Naive thymus-derived CD4-positive, alpha-beta T cell (primary cell): ENCODE measurements around the gene MYO5A. TPM values are rescaled to one million over a fixed set of nuclear protein-coding genes. Genes with fewer than 3 reads are reported as not detected.

Source experiments
- ATAC-seq: fragments of 150-1000 bp; cut with Tn5 transposase; 2 replicates; pipeline ENCODE4 v1.10.0; 2021; ENCODE audit warnings: mild to moderate bottlenecking, moderate library complexity
- CTCF ChIA-PET: fragments of 350-600 bp; sonication (Branson Sonifier 250); formaldehyde crosslinking; loops from one replicate; lab custom pipeline; 2021; ENCODE audit warnings: antibody characterized with exemption; lab: Charles Lee
- POLR2A ChIA-PET: fragments of 350-600 bp; sonication (Branson Sonifier 250); formaldehyde crosslinking; loops from one replicate; lab custom pipeline; 2021; ENCODE audit warnings: antibody characterized with exemption, inconsistent platforms; lab: Charles Lee
- DNase-seq, 9 donors: peaks; one replicate each; pipeline versions ENCODE4 v3.0.0 to v3.0.0-alpha.2; 2020 to 2022; ENCODE audit warnings: mixed read lengths in 1 of 9
- H3K27ac ChIP-seq: one replicate; pipeline ENCODE4 v1.7.0; 2013; ENCODE audit warnings: mild to moderate bottlenecking, low read depth, low read length, moderate library complexity
- H3K27me3 ChIP-seq, 2 donors: one replicate each; pipeline ENCODE4 v1.7.0; 2013; ENCODE audit warnings: low read length in 2 of 2, mild to moderate bottlenecking in 2 of 2, moderate library complexity in 2 of 2; ENCODE audit not compliant: control insufficient read depth in 2 of 2, insufficient read depth in 2 of 2
- H3K36me3 ChIP-seq, 3 experiments: 1 replicate in 2 of 3; 2 replicates in 1 of 3; pipeline ENCODE4 v1.7.0; 2013; ENCODE audit warnings: low read length in 3 of 3, mild to moderate bottlenecking in 3 of 3, moderate library complexity in 1 of 3; ENCODE audit not compliant: insufficient read depth in 3 of 3, control insufficient read depth in 2 of 3
- H3K4me1 ChIP-seq, 2 donors: one replicate each; pipeline ENCODE4 v1.7.0; 2013; ENCODE audit warnings: low read length in 2 of 2, mild to moderate bottlenecking in 2 of 2, moderate library complexity in 1 of 2; ENCODE audit not compliant: control insufficient read depth in 2 of 2, insufficient read depth in 2 of 2
- H3K4me3 ChIP-seq: 2 replicates; pipeline ENCODE4 v1.7.0; 2013; ENCODE audit warnings: mild to moderate bottlenecking, low read length
- H3K9me3 ChIP-seq, 3 experiments: 1 replicate in 2 of 3; 2 replicates in 1 of 3; pipeline ENCODE4 v1.7.0; 2013; ENCODE audit warnings: low read length in 3 of 3; ENCODE audit not compliant: control insufficient read depth in 2 of 3
- H3K27ac Mint-ChIP-seq, 9 donors: one replicate each; pipeline ENCODE4 v1.8.0; 2020 to 2022; ENCODE audit warnings: mixed read lengths in 9 of 9, mild to moderate bottlenecking in 8 of 9, moderate library complexity in 5 of 9, inconsistent platforms in 2 of 9
- H3K27me3 Mint-ChIP-seq, 5 donors: one replicate each; pipeline ENCODE4 v1.8.0; 2021 to 2022; ENCODE audit warnings: mixed read lengths in 5 of 5, mild to moderate bottlenecking in 1 of 5
- H3K36me3 Mint-ChIP-seq, 5 donors: one replicate each; pipeline ENCODE4 v1.8.0; 2020 to 2022; ENCODE audit warnings: mixed read lengths in 5 of 5, mild to moderate bottlenecking in 3 of 5, inconsistent platforms in 1 of 5
- H3K4me1 Mint-ChIP-seq, 7 donors: one replicate each; pipeline ENCODE4 v1.8.0; 2020 to 2022; ENCODE audit warnings: mixed read lengths in 7 of 7, mild to moderate bottlenecking in 3 of 7, inconsistent platforms in 1 of 7
- H3K4me3 Mint-ChIP-seq, 10 donors: one replicate each; pipeline ENCODE4 v1.8.0; 2020 to 2022; ENCODE audit warnings: mild to moderate bottlenecking in 10 of 10, mixed read lengths in 10 of 10, moderate library complexity in 6 of 10, inconsistent platforms in 2 of 10
- H3K9me3 Mint-ChIP-seq, 11 donors: one replicate each; pipeline ENCODE4 v1.8.0; 2020 to 2022; ENCODE audit warnings: mixed read lengths in 11 of 11, mild to moderate bottlenecking in 4 of 11, inconsistent platforms in 1 of 11, moderate library complexity in 1 of 11
- intact Hi-C, 2 donors: fragments of 100-400 bp; cut with micrococcal nuclease; formaldehyde crosslinking; loops; one replicate each; pipeline ENCODE4 v1.15.1; 2023
- polyA plus RNA-seq, 2 donors: library from polyadenylated mRNA; unstranded; fragments of 300-500 nt; fragmentation: Illumina TruSeq; gene quantifications; one replicate each; pipeline ENCODE4 v1.2.3, GENCODE V29; 2021
- total RNA-seq, 6 experiments: library from RNA in 5 of 6; stranded (reverse) in 5 of 6; gene quantifications; 1 replicate in 5 of 6; 2 replicates in 1 of 6; pipeline ENCODE4 v1.2.3 and lab custom pipeline; 2021 to 2026

Gene MYO5A
- total and polyA plus RNA-seq, 7 experiments from 2014 or later, result 4.2 to 39.6 (median 20.8) TPM

DNA sequence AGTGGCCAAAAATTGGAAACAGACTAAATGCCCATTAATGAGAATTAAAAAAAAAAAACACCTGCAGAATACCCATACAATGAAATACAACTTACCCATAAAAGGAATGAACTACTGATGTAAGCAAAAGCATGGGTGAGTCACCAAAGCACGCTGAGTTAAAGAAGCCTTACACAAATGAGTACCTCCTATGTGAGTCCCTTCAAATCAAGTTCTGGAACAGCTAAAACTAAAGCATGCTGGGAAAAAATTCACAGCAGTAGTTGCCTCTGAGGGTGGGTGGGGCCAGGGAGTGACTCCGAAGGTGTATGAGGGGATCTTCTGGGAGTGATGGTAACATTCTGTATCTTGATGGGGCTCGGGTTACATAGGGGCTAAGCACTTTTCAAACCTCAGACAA, 244.5 kb downstream of the MYO5A start:
- no peak for DNase-seq
- CTCF ChIA-PET, result no interaction called here
- H3K27me3 Mint-ChIP-seq, result peaks cover 0 to 3% (median 3%) of the 10 kb centered on the region in 5 donors

DNA sequence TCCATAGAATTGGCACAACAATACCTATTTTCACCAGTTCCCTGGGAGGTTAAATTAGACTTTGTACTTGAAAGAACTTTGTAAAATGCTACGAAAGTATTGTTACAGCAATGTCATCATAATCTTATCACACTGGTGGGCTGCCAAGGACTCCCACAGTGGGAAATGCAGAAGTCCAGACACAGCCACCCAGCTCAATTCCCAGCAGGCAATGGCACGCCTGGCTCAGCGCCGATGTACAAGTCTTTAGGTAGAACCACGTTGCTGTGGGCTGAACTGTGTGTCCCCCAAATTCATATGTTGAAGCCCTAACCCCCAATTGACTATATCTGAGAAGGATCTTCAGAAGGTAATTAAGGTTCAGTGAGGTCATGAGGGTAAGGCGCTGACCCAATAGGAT, 245.4 kb downstream of the MYO5A start:
- ChIA-PET CTCF (no interaction called here), POLR2A (no interaction called here)
- Histone ChIP-seq H3K4me1 (no peaks in the 10 kb centered on the region), H3K9me3 (no peaks in the 10 kb centered on the region), H3K27ac (no peak overlapping the region), H3K4me3 (no peak overlapping the region), H3K36me3 (no peaks in the 10 kb centered on the region), H3K27me3 (no peaks in the 10 kb centered on the region)
- Mint-ChIP-seq H3K27me3 (peaks cover 0 to 6% (median 3%) of the 10 kb centered on the region in 5 donors), H3K4me3 (no peak overlapping the region), H3K36me3 (no peaks in the 10 kb centered on the region), H3K27ac (no peak overlapping the region), H3K4me1 (peaks cover 0 to 2% (median 0%) of the 10 kb centered on the region in 7 donors), H3K9me3 (no peaks in the 10 kb centered on the region)
- no peak for DNase-seq
- no peak for ATAC-seq
- intact Hi-C loops, result no loop called here

More for the DNA sequence above, 244.5 kb downstream of the MYO5A start:
- peaks cover 0 to 4% (median 0%) of the 10 kb centered on the region in 7 donors for H3K4me1 Mint-ChIP-seq
- no peak overlapping the region for H3K27ac Mint-ChIP-seq
- peaks cover 0 to under 1% (median 0%) of the 10 kb centered on the region in 11 donors for H3K9me3 Mint-ChIP-seq
- no peak overlapping the region for H3K27ac ChIP-seq
- intact Hi-C loops, result no loop called here
- no peaks in the 10 kb centered on the region for H3K36me3 Mint-ChIP-seq
- no peak overlapping the region for H3K4me3 Mint-ChIP-seq
- H3K4me1 ChIP-seq, result no peaks in the 10 kb centered on the region
- H3K4me3 ChIP-seq, result no peak overlapping the region
- H3K27me3 ChIP-seq, result no peaks in the 10 kb centered on the region
- ATAC-seq, result no peak
- H3K9me3 ChIP-seq, result no peaks in the 10 kb centered on the region
- H3K36me3 ChIP-seq, result no peaks in the 10 kb centered on the region
- POLR2A ChIA-PET, result no interaction called here

DNA sequence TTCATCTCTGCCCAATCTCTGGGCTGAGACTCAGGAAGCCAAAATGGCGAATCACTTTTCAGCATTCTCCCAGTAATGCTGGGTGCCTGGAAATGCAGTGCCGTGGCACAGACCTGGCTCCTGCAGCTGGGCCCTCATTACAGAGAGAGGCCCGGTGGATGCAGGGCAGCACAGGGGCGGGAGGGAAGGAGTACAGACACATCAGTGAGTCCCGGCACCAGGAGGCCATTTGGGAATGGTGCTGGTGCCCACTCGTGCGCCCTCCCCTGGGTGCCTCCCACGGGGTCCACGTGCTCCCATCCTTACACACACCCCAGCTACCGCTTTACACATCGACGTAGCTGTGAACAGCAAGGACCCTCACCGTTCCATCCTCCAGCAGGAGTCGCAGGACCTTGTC, 246.3 kb downstream of the MYO5A start:
- H3K4me3 Mint-ChIP-seq, result no peak overlapping the region
- Histone ChIP-seq H3K4me3 (no peak overlapping the region), H3K36me3 (no peaks in the 10 kb centered on the region), H3K27ac (no peak overlapping the region), H3K4me1 (no peaks in the 10 kb centered on the region), H3K27me3 (no peaks in the 10 kb centered on the region), H3K9me3 (no peaks in the 10 kb centered on the region)
- ChIA-PET CTCF (no interaction called here), POLR2A (no interaction called here)
- DNase-seq (no peak), ATAC-seq (no peak)
- intact Hi-C loops, result no loop called here
- H3K27ac Mint-ChIP-seq, result no peak overlapping the region
- no peaks in the 10 kb centered on the region for H3K36me3 Mint-ChIP-seq
- H3K9me3 Mint-ChIP-seq, result no peaks in the 10 kb centered on the region
- H3K27me3 Mint-ChIP-seq, result peaks cover 0 to 8% (median 3%) of the 10 kb centered on the region in 5 donors
- H3K4me1 Mint-ChIP-seq, result peaks cover 0 to 2% (median 0%) of the 10 kb centered on the region in 7 donors

DNA sequence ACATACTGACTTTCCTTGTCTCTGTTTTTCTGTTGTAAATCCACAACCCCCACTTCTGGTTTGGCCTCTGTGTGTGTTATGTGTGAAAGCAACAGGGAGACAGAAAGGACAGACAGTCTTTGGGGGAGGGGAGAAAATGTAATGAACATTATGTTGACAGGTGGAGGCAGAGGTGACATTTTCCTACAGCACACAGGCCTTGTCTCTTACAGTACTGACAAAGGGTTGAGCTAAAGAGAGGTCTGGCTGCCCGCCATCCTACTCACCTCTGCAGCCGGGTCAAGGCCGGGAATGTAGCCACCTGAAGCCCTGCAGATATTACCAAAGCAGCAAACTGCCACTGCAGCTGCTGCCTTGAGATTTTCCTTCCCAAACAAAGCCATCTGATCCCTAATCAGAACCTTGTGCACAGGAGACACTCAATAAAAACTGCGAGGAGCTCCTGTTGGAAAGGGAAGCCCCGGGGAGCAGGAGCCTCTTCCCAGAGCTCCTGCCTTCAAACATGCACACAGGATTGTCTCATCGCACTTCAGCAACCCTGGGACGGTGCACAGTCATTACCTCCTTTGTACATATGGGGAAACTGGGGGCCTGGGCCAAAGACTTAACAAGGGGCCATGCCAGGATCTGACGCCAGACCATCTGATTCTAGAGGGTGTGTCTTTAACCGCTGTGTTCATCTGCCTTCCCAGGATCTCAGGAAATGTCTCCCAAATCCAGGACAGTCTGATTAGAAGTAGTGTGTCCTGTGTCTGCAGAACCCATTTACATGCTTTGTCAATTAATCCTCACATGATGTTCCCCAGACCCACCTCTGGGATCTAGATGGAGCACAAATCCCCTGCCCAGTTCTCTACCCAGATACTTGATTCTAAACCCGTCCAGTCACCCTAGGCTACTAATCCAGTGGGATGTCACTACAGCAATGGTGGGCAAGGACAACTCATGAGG, 247.3 kb downstream of the MYO5A start:
- H3K4me1 Mint-ChIP-seq, result peaks cover 0 to 2% (median 0%) of the 10 kb centered on the region in 7 donors
- no peaks in the 10 kb centered on the region for H3K9me3 Mint-ChIP-seq
- no peaks in the 10 kb centered on the region for H3K9me3 ChIP-seq
- POLR2A ChIA-PET, result no interaction called here
- peak overlapping the region in 1 of 9 donors; percentile 26 for H3K27ac Mint-ChIP-seq
- ATAC-seq (no peak), DNase-seq (no peak)
- peaks cover 0 to 8% (median 3%) of the 10 kb centered on the region in 5 donors for H3K27me3 Mint-ChIP-seq
- H3K36me3 ChIP-seq, result no peaks in the 10 kb centered on the region
- no peak overlapping the region for H3K4me3 ChIP-seq
- no peak overlapping the region for H3K27ac ChIP-seq
- CTCF ChIA-PET, result interaction anchor here (0.5 kb wide), 1 partner anchor 1356 kb away, joined by 4 read pairs; no protein-coding TSS in a partner anchor
- H3K27me3 ChIP-seq, result no peaks in the 10 kb centered on the region
- H3K36me3 Mint-ChIP-seq, result no peaks in the 10 kb centered on the region
- H3K4me1 ChIP-seq, result no peaks in the 10 kb centered on the region
- intact Hi-C loops, result no loop called here
- H3K4me3 Mint-ChIP-seq, result no peak overlapping the region

DNA sequence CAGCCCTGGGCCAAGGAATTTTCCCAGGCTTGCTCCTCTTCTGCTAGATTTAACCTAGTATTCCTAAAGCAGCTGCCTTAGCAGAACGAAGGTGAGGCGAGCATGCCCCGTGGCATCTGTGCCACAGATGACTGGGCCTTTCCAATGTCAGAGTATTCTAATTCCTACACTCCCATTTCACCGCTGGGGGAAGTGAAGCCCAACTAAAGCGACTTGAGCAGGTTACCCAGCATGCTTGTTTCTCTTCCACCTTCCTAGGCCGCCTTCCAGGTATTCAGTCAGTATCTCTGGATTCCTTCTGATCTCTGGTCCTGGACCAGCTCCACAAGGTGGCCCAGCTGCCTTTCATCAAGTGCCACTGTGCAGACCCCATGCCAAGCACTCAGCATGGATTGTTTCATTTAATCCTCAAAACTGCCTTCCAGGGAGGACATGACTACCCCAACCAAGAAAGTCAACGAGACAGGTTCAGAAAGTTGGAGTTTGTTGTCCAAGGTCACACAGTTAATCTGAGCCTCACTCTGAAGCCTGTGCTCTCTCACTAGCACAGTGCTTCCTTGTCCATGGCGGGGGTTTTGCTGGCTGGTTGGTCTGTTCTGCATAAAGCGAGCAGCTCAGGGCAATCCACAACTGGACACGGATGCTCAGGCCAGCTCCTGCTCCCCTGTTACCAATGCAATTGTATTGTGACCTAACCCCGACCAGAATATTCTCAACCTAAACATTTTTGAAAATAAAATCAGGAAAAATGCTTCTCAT, 248.2 kb downstream of the MYO5A start:
- Histone ChIP-seq H3K4me1 (no peaks in the 10 kb centered on the region), H3K27ac (no peak overlapping the region), H3K9me3 (no peaks in the 10 kb centered on the region), H3K36me3 (no peaks in the 10 kb centered on the region), H3K4me3 (no peak overlapping the region), H3K27me3 (no peaks in the 10 kb centered on the region)
- peak overlapping the region in 1 of 9 donors; percentile 12 for H3K27ac Mint-ChIP-seq
- H3K9me3 Mint-ChIP-seq, result no peaks in the 10 kb centered on the region
- no peaks in the 10 kb centered on the region for H3K36me3 Mint-ChIP-seq
- ChIA-PET POLR2A (no interaction called here), CTCF (interaction anchor here (0.5 to 1.2 kb wide), 2 partner anchors 9 to 1355 kb away, joined by 3 to 4 read pairs; no protein-coding TSS in a partner anchor)
- no peak for DNase-seq
- peaks cover 0 to 2% (median 0%) of the 10 kb centered on the region in 7 donors for H3K4me1 Mint-ChIP-seq
- no peak overlapping the region for H3K4me3 Mint-ChIP-seq
- intact Hi-C loops, result no loop called here
- H3K27me3 Mint-ChIP-seq, result peaks cover 0 to 15% (median 8%) of the 10 kb centered on the region in 5 donors
- no peak for ATAC-seq

DNA sequence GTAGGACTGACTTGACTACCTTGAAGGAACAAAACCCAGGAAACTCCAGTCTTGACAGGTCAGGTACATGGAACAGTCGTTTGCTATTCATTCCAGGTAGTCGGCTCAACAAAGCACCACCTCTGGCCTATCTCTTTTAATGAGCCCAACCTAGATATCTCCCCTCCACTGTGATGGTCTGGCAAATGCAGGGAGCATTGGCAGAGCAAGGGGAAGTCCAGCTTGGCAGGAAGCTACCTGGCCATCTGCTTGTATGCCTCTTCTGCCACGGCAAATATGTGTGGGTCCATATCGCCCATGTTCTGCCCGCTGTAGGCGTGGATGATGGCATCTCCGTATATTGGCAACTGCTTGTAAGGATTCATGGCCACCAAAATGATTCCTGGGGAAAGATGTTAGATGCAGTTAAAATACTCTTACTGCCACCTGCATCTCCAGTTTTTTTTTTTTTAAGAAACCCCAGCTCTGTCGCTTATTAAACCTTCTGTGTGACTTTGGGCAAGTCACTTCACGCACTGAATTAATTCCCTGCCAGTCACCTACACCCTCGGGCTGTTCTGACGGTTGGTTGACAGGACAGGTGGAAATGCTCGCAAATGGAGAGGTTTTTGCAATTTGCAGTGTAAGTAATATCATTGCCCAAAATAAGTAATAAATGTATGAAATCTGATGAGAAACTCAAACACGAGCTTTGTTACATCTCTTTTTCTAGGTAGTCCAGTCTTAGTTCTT, 249.9 kb downstream of the MYO5A start:
- no peak overlapping the region for H3K27ac Mint-ChIP-seq
- CTCF ChIA-PET, result interaction anchor here (1.2 kb wide), 1 partner anchor 10 kb away, joined by 3 read pairs; no protein-coding TSS in a partner anchor
- POLR2A ChIA-PET, result no interaction called here
- DNase-seq, result no peak
- Histone ChIP-seq H3K27ac (no peak overlapping the region), H3K4me3 (no peak overlapping the region), H3K36me3 (no peaks in the 10 kb centered on the region), H3K4me1 (no peaks in the 10 kb centered on the region), H3K27me3 (no peaks in the 10 kb centered on the region), H3K9me3 (no peaks in the 10 kb centered on the region)
- no peak for ATAC-seq
- intact Hi-C loops, result no loop called here
- H3K4me1 Mint-ChIP-seq, result no peaks in the 10 kb centered on the region
- H3K27me3 Mint-ChIP-seq, result peaks cover 0 to 22% (median 5%) of the 10 kb centered on the region in 5 donors
- H3K4me3 Mint-ChIP-seq, result no peak overlapping the region
- H3K36me3 Mint-ChIP-seq, result no peaks in the 10 kb centered on the region
- H3K9me3 Mint-ChIP-seq, result no peaks in the 10 kb centered on the region
